UCSD-AML1 (cell line): ENCODE results near the gene DGKD.

ENCODE experiments used
- DNase-seq: peaks from one replicate; lab custom pipeline; 2025; ENCODE audit not compliant: unreplicated experiment; lab: John Stamatoyannopoulos, UW

Gene DGKD

GRCh38 chr2:233457356-233457755 is 103.1 kb downstream of the DGKD start:
- no peak for DNase-seq

- no peak for DNase-seq
Measured at GRCh38 chr2:233458031-233458610, 103.8 kb downstream of the DGKD start.

GRCh38 chr2:233458826-233459225 is 104.5 kb downstream of the DGKD start:
- no peak for DNase-seq

GRCh38 chr2:233459426-233459825 is 105.1 kb downstream of the DGKD start:
- no peak for DNase-seq

- DNase-seq: no peak
Measured at GRCh38 chr2:233460726-233461441, 106.6 kb downstream of the DGKD start.

- no peak for DNase-seq
Measured at GRCh38 chr2:233461481-233461891, 107.2 kb downstream of the DGKD start.

GRCh38 chr2:233462202-233462785 is 108.0 kb downstream of the DGKD start:
- no peak for DNase-seq

- no peak for DNase-seq
Measured at GRCh38 chr2:233462826-233463470, 108.7 kb downstream of the DGKD start.

- no peak for DNase-seq
Measured at GRCh38 chr2:233463586-233463985, 109.3 kb downstream of the DGKD start.

- DNase-seq: no peak
Measured at GRCh38 chr2:233464056-233464455, 109.8 kb downstream of the DGKD start.

GRCh38 chr2:233464531-233465240 is 110.4 kb downstream of the DGKD start:
- no peak for DNase-seq

GRCh38 chr2:233466991-233467603 is 112.8 kb downstream of the DGKD start:
- no peak for DNase-seq

- DNase-seq: no peak
Measured at GRCh38 chr2:233468047-233468740, 113.9 kb downstream of the DGKD start.

GRCh38 chr2:233468741-233469110 is 114.4 kb downstream of the DGKD start:
- no peak for DNase-seq

GRCh38 chr2:233469261-233470010 is 115.1 kb downstream of the DGKD start:
- DNase-seq: no peak

GRCh38 chr2:233470011-233470687 is 115.9 kb downstream of the DGKD start:
- no peak for DNase-seq

- no peak for DNase-seq
Measured at GRCh38 chr2:233470839-233471238, 116.5 kb downstream of the DGKD start.

- DNase-seq: no peak
Measured at GRCh38 chr2:233471291-233472035, 117.2 kb downstream of the DGKD start.
